Left lung (tissue), 10 donors: ENCODE measurements around the gene PALS1. TPM values are rescaled to one million over a fixed set of nuclear protein-coding genes. Genes with fewer than 3 reads are reported as not detected.
A peak's percentile ranks its signal among the peaks of the same experiment; 100 is the strongest.

ENCODE experiments used
- ATAC-seq: fragments of 200-7000 bp; cut with Tn5 transposase; one replicate; pipeline ENCODE4 v1.9.1; 2020; ENCODE audit warnings: moderate library complexity
- DNase-seq, 4 donors: peaks; one replicate each; pipeline ENCODE4 v3.0.0-alpha.2; 2013 to 2020
- H3K27ac ChIP-seq, 2 donors: fragments of 200-600 bp; sonication (generic) in 1 of 2; one replicate each; pipeline versions ENCODE4 v1.5.0 to v1.8.0; 2020 to 2021
- H3K27me3 ChIP-seq, 2 donors: fragments of 200-600 bp; sonication (generic) in 1 of 2; one replicate each; pipeline versions ENCODE4 v1.5.0 to v1.8.0; 2020 to 2021
- H3K36me3 ChIP-seq, 2 donors: fragments of 200-600 bp; sonication (generic) in 1 of 2; one replicate each; pipeline versions ENCODE4 v1.5.0 to v1.8.0; 2020 to 2021
- H3K4me1 ChIP-seq, 2 donors: fragments of 200-600 bp; one replicate each; pipeline ENCODE4 v1.8.0; 2021
- H3K4me3 ChIP-seq, 2 donors: fragments of 200-600 bp; sonication (generic) in 1 of 2; one replicate each; pipeline versions ENCODE4 v1.5.0 to v1.8.0; 2020 to 2021; ENCODE audit warnings: mild to moderate bottlenecking in 1 of 2
- H3K9me3 ChIP-seq, 2 donors: fragments of 200-600 bp; sonication (generic) in 1 of 2; one replicate each; pipeline versions ENCODE4 v1.5.0 to v1.8.0; 2020 to 2021
- CTCF ChIP-seq, 2 donors: fragments of 200-600 bp; sonication (generic) in 1 of 2; IDR thresholded peaks; one replicate each; pipeline versions ENCODE4 v1.5.0 to v1.8.0; 2021; ENCODE audit warnings: antibody characterized with exemption in 2 of 2
- intact Hi-C, 2 donors: fragments of 100-400 bp; cut with DNase I; formaldehyde crosslinking; loops; one replicate each; pipeline versions ENCODE4 v1.11.2 to v1.14.2; 2022
- polyA plus RNA-seq, 6 donors: library from polyadenylated mRNA; unstranded; fragments of 120-200 nt; gene quantifications; one replicate each; pipeline ENCODE4 v1.2.1, GENCODE V29; 2013; ENCODE audit not compliant: insufficient read length in 6 of 6
- total RNA-seq, 2 donors: library from RNA; stranded (reverse); fragmentation: NEBNext Ultra II Directional; extraction: Animal tissue kit (Norgen Biotek cat#: 25700); gene quantifications; one replicate each; pipeline ENCODE4 v1.2.1, GENCODE V29; 2021
- donor health status: DM: no; HTN: yes; CAD: no.
- donor health status: DM: no; HTN: no; CAD: no.

The PALS1 gene
- total and polyA plus RNA-seq, 8 donors = 25.5 to 38.6 (median 29.7) TPM

GRCh38 chr14:67225523-67225922 lies 15.7 kb upstream of the PALS1 start:
- Histone ChIP-seq H3K4me1 (no peaks in the 10 kb centered on the region), H3K27me3 (no peaks in the 10 kb centered on the region), H3K36me3 (no peaks in the 10 kb centered on the region), H3K9me3 (no peaks in the 10 kb centered on the region), H3K27ac (no peak overlapping the region), H3K4me3 (no peak overlapping the region)
- ATAC-seq (no peak), DNase-seq (no peak)
- intact Hi-C loops = no loop called here
- TF ChIP-seq CTCF (IDR thresholded peaks at IDR 0.05) = no peak

GRCh38 chr14:67228325-67228984 lies 12.8 kb upstream of the PALS1 start:
- Histone ChIP-seq H3K4me1 (no peaks in the 10 kb centered on the region), H3K4me3 (no peak overlapping the region), H3K27ac (no peak overlapping the region), H3K9me3 (no peaks in the 10 kb centered on the region), H3K36me3 (no peaks in the 10 kb centered on the region), H3K27me3 (no peaks in the 10 kb centered on the region)
- TF ChIP-seq CTCF (IDR thresholded peaks at IDR 0.05) = no peak
- DNase-seq = no peak
- intact Hi-C loops = no loop called here
- no peak for ATAC-seq

- H3K4me3 ChIP-seq = no peak overlapping the region
- no peaks in the 10 kb centered on the region for H3K9me3 ChIP-seq
- no peaks in the 10 kb centered on the region for H3K4me1 ChIP-seq
- DNase-seq (peak in 1 of 4 donors; percentile 20), ATAC-seq (peak; percentile 44)
- H3K27ac ChIP-seq = no peak overlapping the region
- TF ChIP-seq CTCF (IDR thresholded peaks at IDR 0.05) = no peak
- no peaks in the 10 kb centered on the region for H3K36me3 ChIP-seq
- intact Hi-C loops = no loop called here
- no peaks in the 10 kb centered on the region for H3K27me3 ChIP-seq
These were observed 9.2 kb upstream of the PALS1 start for GRCh38 chr14:67232066-67232465.

- TF ChIP-seq CTCF (IDR thresholded peaks at IDR 0.05) = no peak
- Histone ChIP-seq H3K9me3 (no peaks in the 10 kb centered on the region), H3K27ac (no peak overlapping the region), H3K4me1 (no peaks in the 10 kb centered on the region), H3K36me3 (no peaks in the 10 kb centered on the region), H3K27me3 (no peaks in the 10 kb centered on the region), H3K4me3 (no peak overlapping the region)
- peak in 1 of 4 donors; percentile 36 for DNase-seq
- peak; percentile 60 for ATAC-seq
- intact Hi-C loops = no loop called here
These were observed 8.6 kb upstream of the PALS1 start for GRCh38 chr14:67232621-67233020.

GRCh38 chr14:67237591-67237990 lies 3.6 kb upstream of the PALS1 start:
- Histone ChIP-seq H3K27me3 (no peaks in the 10 kb centered on the region), H3K4me1 (peaks cover 5 to 17% of the 10 kb centered on the region in 2 donors), H3K4me3 (no peak overlapping the region), H3K36me3 (no peaks in the 10 kb centered on the region), H3K9me3 (no peaks in the 10 kb centered on the region), H3K27ac (no peak overlapping the region)
- TF ChIP-seq CTCF (IDR thresholded peaks at IDR 0.05) = no peak
- ATAC-seq (no peak), DNase-seq (no peak)
- intact Hi-C loops = no loop called here
